IPS-NIHi7 (cell line): ENCODE data around the gene KRT28.
"Not testable (repeated sequence)": the region's sequence is repeated elsewhere in the genome, so short reads cannot be mapped to it uniquely, and the experiment has no call there.

Experiments
- DNase-seq: peaks from one replicate; pipeline ENCODE4 v3.0.0; 2012; ENCODE audit warnings: mixed read lengths; ENCODE audit errors: extremely low spot score

The KRT28 gene

GRCh38 chr17:40818733-40819527, 19.2 kb upstream of the KRT28 start:
- peak; percentile 81 for DNase-seq

GRCh38 chr17:40818343-40818732, 18.6 kb upstream of the KRT28 start:
- no peak for DNase-seq

- DNase-seq: no peak
Observed at GRCh38 chr17:40817103-40817682, 17.4 kb upstream of the KRT28 start.

GRCh38 chr17:40816569-40816968, 16.8 kb upstream of the KRT28 start:
- DNase-seq: no peak

GRCh38 chr17:40815381-40815780, 15.6 kb upstream of the KRT28 start:
- DNase-seq: no peak

- DNase-seq: not testable (repeated sequence)
Observed at GRCh38 chr17:40814657-40815056, 14.9 kb upstream of the KRT28 start.

- no peak for DNase-seq
Observed at GRCh38 chr17:40813804-40814203, 14.0 kb upstream of the KRT28 start.

- DNase-seq: no peak
Observed at GRCh38 chr17:40812639-40813038, 12.9 kb upstream of the KRT28 start.

- DNase-seq: no peak
Observed at GRCh38 chr17:40810494-40810893, 10.7 kb upstream of the KRT28 start.

GRCh38 chr17:40809721-40810421, 10.1 kb upstream of the KRT28 start:
- no peak for DNase-seq

- DNase-seq: no peak
Observed at GRCh38 chr17:40806131-40806530, 6.4 kb upstream of the KRT28 start.

GRCh38 chr17:40803617-40804082, 3.9 kb upstream of the KRT28 start:
- peak; percentile 90 for DNase-seq

GRCh38 chr17:40801157-40801556, 1.4 kb upstream of the KRT28 start:
- DNase-seq: no peak

- DNase-seq: no peak
Observed at GRCh38 chr17:40800381-40800780, 622 bp upstream of the KRT28 start.

- no peak for DNase-seq
Observed at GRCh38 chr17:40796846-40797245, 2.9 kb downstream of the KRT28 start.

- DNase-seq: no peak
Observed at GRCh38 chr17:40795019-40795667, 4.6 kb downstream of the KRT28 start.

- no peak for DNase-seq
Observed at GRCh38 chr17:40794466-40794865, 5.3 kb downstream of the KRT28 start.

- no peak for DNase-seq
Observed at GRCh38 chr17:40793832-40794231, 5.9 kb downstream of the KRT28 start.

- DNase-seq: peak; percentile 30
Observed at GRCh38 chr17:40791787-40792436, 7.8 kb downstream of the KRT28 start.

- no peak for DNase-seq
Observed at GRCh38 chr17:40791111-40791510, 8.6 kb downstream of the KRT28 start.

GRCh38 chr17:40782450-40782849, 17.3 kb downstream of the KRT28 start, which contains the start of gene KRT27:
Gene KRT27 (minus strand): TSS chr17:40782550. CDS start chr17:40782493, 57 bp downstream.
- no peak for DNase-seq
